ENCODE measurements around the gene ITPRIPL2. TPM values are rescaled to one million over a fixed set of nuclear protein-coding genes. Genes with fewer than 3 reads are reported as not detected.

The ITPRIPL2 gene
- total RNA-seq, 1 donor from 2014 or later, result 3.4 TPM

DNA sequence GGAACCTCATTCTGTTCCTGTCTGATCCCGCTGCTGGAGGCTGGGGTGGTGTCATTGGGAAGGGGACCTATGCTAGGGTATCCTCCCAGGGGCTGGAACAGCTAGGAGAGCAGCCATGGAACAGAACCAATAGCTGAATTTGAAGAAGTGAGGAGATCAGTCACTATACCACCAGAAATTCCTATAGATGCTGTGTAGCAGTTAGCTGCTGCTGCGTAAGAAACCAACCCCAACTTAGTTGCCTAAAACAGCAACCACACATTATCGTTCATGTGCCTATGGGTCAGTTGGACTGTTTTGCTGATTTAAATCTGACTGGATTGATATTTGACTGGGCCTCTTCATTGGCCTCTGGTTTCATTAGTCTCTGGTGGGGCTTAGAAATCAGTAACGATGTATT is 33.9 kb downstream of the ITPRIPL2 start:
- Mint-ChIP-seq H3K4me1 (ENCODE audit: low read depth, unreplicated experiment) (peaks cover 10% of the 10 kb centered on the region), H3K27ac (ENCODE audit: unreplicated experiment) (no peak overlapping the region), H3K36me3 (ENCODE audit: unreplicated experiment) (no peaks in the 10 kb centered on the region), H3K4me3 (ENCODE audit: unreplicated experiment) (no peak overlapping the region), H3K27me3 (ENCODE audit: unreplicated experiment) (peaks cover 3% of the 10 kb centered on the region), H3K9me3 (ENCODE audit: unreplicated experiment) (peaks cover 1% of the 10 kb centered on the region)
- DNase-seq, result no peak
- TF ChIP-seq, protein P1, sequence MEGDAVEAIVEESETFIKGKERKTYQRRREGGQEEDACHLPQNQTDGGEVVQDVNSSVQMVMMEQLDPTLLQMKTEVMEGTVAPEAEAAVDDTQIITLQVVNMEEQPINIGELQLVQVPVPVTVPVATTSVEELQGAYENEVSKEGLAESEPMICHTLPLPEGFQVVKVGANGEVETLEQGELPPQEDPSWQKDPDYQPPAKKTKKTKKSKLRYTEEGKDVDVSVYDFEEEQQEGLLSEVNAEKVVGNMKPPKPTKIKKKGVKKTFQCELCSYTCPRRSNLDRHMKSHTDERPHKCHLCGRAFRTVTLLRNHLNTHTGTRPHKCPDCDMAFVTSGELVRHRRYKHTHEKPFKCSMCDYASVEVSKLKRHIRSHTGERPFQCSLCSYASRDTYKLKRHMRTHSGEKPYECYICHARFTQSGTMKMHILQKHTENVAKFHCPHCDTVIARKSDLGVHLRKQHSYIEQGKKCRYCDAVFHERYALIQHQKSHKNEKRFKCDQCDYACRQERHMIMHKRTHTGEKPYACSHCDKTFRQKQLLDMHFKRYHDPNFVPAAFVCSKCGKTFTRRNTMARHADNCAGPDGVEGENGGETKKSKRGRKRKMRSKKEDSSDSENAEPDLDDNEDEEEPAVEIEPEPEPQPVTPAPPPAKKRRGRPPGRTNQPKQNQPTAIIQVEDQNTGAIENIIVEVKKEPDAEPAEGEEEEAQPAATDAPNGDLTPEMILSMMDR (IDR thresholded peaks at IDR 0.05; ENCODE audit: partially characterized antibody, unreplicated experiment), result no peak

DNA sequence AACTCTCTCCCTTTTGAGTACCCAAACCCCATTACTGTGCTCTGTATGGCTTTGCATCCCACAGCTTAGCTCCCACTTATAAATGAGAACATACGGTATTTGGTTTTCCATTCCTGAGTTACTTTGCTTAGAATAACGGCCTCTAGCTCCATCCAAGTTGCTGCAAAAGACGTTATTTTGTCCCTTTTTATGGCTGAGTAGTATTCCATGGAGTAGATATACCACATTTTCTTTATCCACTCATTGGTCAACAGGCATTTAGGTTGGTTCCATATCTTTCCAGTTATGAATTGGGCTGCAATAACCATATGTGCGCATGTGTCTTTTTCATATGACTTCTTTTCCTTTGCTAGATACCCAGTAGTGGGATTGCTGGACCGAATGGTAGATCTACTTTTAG is 34.4 kb downstream of the ITPRIPL2 start:
- no peak for DNase-seq
- Mint-ChIP-seq H3K9me3 (ENCODE audit: unreplicated experiment) (peaks cover 1% of the 10 kb centered on the region), H3K27ac (ENCODE audit: unreplicated experiment) (no peak overlapping the region), H3K36me3 (ENCODE audit: unreplicated experiment) (no peaks in the 10 kb centered on the region), H3K27me3 (ENCODE audit: unreplicated experiment) (peaks cover 3% of the 10 kb centered on the region), H3K4me1 (ENCODE audit: low read depth, unreplicated experiment) (peaks cover 8% of the 10 kb centered on the region), H3K4me3 (ENCODE audit: unreplicated experiment) (no peak overlapping the region)
- TF ChIP-seq, protein P1 (IDR thresholded peaks at IDR 0.05; ENCODE audit: partially characterized antibody, unreplicated experiment), result no peak

DNA sequence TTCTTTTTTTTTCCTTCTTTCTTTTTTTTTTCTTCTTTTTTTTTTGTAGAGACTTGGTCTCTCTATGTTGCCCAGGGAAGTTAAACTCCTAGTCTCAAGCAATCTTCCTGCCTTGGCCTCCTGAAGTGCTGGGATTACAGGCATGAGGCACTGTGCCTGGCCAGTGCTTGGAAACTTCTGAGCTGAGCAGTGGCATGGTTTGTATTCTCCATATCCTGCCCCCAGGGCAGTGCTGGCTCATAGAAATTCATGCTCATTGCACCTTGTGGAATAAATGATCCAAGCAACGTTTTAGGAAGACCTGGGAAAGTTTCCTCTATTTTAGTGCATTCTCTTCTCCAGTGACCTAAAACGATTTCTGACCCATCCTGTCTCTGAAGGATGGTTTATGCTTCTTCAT is 37.5 kb downstream of the ITPRIPL2 start:
- Mint-ChIP-seq H3K27ac (ENCODE audit: unreplicated experiment) (no peak overlapping the region), H3K9me3 (ENCODE audit: unreplicated experiment) (no peaks in the 10 kb centered on the region), H3K4me1 (ENCODE audit: low read depth, unreplicated experiment) (no peaks in the 10 kb centered on the region), H3K4me3 (ENCODE audit: unreplicated experiment) (no peak overlapping the region), H3K27me3 (ENCODE audit: unreplicated experiment) (peaks cover 3% of the 10 kb centered on the region), H3K36me3 (ENCODE audit: unreplicated experiment) (peaks cover 5% of the 10 kb centered on the region)
- no peak for DNase-seq
- TF ChIP-seq, protein P1 (IDR thresholded peaks at IDR 0.05; ENCODE audit: partially characterized antibody, unreplicated experiment), result no peak

DNA sequence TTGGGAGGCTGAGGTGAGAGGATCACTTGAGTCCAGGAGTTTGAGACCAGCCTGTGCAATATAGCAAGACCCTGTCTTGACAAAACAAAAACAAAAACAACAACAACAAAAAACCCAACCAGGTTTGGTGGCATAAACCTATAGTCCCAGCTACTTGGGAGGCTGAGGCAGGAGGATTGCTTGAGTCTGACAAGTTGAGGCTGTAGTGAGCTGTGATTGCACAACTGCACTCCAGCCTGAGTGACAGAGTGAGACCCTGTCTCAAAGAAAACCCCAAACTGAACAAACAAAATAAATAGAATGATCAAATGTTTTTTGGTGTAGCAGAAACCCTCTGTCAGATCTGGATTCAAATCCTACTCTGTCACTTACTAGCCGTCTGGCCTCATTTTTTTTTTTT is 38.3 kb downstream of the ITPRIPL2 start:
- H3K4me1 Mint-ChIP-seq (ENCODE audit: low read depth, unreplicated experiment), result no peaks in the 10 kb centered on the region
- H3K36me3 Mint-ChIP-seq (ENCODE audit: unreplicated experiment), result peaks cover 7% of the 10 kb centered on the region
- no peak overlapping the region for H3K27ac Mint-ChIP-seq (ENCODE audit: unreplicated experiment)
- TF ChIP-seq, protein P1 (IDR thresholded peaks at IDR 0.05; ENCODE audit: partially characterized antibody, unreplicated experiment), result no peak
- no peak for DNase-seq
- no peaks in the 10 kb centered on the region for H3K9me3 Mint-ChIP-seq (ENCODE audit: unreplicated experiment)
- peaks cover 5% of the 10 kb centered on the region for H3K27me3 Mint-ChIP-seq (ENCODE audit: unreplicated experiment)
- H3K4me3 Mint-ChIP-seq (ENCODE audit: unreplicated experiment), result no peak overlapping the region

DNA sequence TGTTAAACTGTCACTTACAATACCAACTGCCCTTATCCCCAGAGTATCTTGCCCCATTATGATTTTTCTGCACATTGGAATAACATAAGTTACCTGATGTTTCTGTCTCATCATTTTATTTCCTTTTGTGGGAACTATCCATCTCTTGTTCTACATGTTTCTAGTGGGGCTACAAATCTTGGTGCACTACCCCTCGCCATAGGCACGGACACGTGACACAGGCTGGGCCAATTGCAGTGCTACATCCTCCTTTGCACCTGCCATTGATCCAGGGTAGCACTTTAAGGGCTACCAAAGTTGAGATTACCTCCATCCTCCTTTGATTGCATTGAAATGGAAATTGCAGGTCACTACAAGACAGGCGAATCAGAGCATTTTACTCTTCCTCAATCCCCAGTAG is 40.1 kb downstream of the ITPRIPL2 start:
- Mint-ChIP-seq H3K4me3 (ENCODE audit: unreplicated experiment) (no peak overlapping the region), H3K9me3 (ENCODE audit: unreplicated experiment) (no peaks in the 10 kb centered on the region), H3K27ac (ENCODE audit: unreplicated experiment) (no peak overlapping the region), H3K27me3 (ENCODE audit: unreplicated experiment) (peaks cover 8% of the 10 kb centered on the region), H3K36me3 (ENCODE audit: unreplicated experiment) (peaks cover 7% of the 10 kb centered on the region), H3K4me1 (ENCODE audit: low read depth, unreplicated experiment) (no peaks in the 10 kb centered on the region)
- TF ChIP-seq, protein P1 (IDR thresholded peaks at IDR 0.05; ENCODE audit: partially characterized antibody, unreplicated experiment), result no peak
- DNase-seq, result no peak

Data from glutamatergic neuron (in vitro differentiated cells).